RPMI7951 (cell line): ENCODE measurements around the gene NACA2. TPM values are rescaled to one million over a fixed set of nuclear protein-coding genes. Genes with fewer than 3 reads are reported as not detected.
"Not testable (repeated sequence)": the region's sequence is repeated elsewhere in the genome, so short reads cannot be mapped to it uniquely, and the experiment has no call there.

Experiments
- DNase-seq: peaks from one replicate; pipeline ENCODE4 v3.0.0-alpha.2; 2012; ENCODE audit warnings: low read depth
- total RNA-seq: library from RNA; depleted of rRNA; stranded (reverse); fragments of >200 nt; shearing (Covaris generic); gene quantifications from 2 replicates; pipeline ENCODE4 v1.2.3, GENCODE V29; 2014

NACA2 gene
- total RNA-seq, 1 experiment from 2014 or later = not detected

- no peak for DNase-seq
Observed at GRCh38 chr17:61599608-61600007, 8.6 kb upstream of the NACA2 start.

- DNase-seq = no peak
Observed at GRCh38 chr17:61598014-61598413, 7.0 kb upstream of the NACA2 start.

GRCh38 chr17:61597607-61598006 lies 6.6 kb upstream of the NACA2 start:
- DNase-seq = no peak

- no peak for DNase-seq
Observed at GRCh38 chr17:61595418-61596186, 4.6 kb upstream of the NACA2 start.

- peak; percentile 47 for DNase-seq
Observed at GRCh38 chr17:61594294-61594825, 3.3 kb upstream of the NACA2 start.

GRCh38 chr17:61593426-61593825 lies 2.4 kb upstream of the NACA2 start:
- peak; percentile 8 for DNase-seq

GRCh38 chr17:61591930-61592329 lies 911 bp upstream of the NACA2 start:
- no peak for DNase-seq

- DNase-seq = no peak
Observed at GRCh38 chr17:61589990-61590389, 1.0 kb downstream of the NACA2 start.

- DNase-seq = no peak
Observed at GRCh38 chr17:61587807-61588660, 3.0 kb downstream of the NACA2 start.

GRCh38 chr17:61587242-61587641 lies 3.8 kb downstream of the NACA2 start:
- no peak for DNase-seq

- DNase-seq = not testable (repeated sequence)
Observed at GRCh38 chr17:61586622-61587021, 4.4 kb downstream of the NACA2 start.

GRCh38 chr17:61586031-61586566 lies 4.9 kb downstream of the NACA2 start:
- no peak for DNase-seq

GRCh38 chr17:61584866-61585265 lies 6.2 kb downstream of the NACA2 start:
- DNase-seq = no peak

GRCh38 chr17:61584266-61584665 lies 6.8 kb downstream of the NACA2 start:
- DNase-seq = no peak

GRCh38 chr17:61583660-61584264 lies 7.3 kb downstream of the NACA2 start:
- no peak for DNase-seq

GRCh38 chr17:61583242-61583641 lies 7.8 kb downstream of the NACA2 start:
- DNase-seq = peak; percentile 67

GRCh38 chr17:61582593-61582992 lies 8.4 kb downstream of the NACA2 start:
- DNase-seq = no peak

- no peak for DNase-seq
Observed at GRCh38 chr17:61581611-61582349, 9.2 kb downstream of the NACA2 start.

GRCh38 chr17:61580502-61580901 lies 10.5 kb downstream of the NACA2 start:
- DNase-seq = no peak

GRCh38 chr17:61579961-61580360 lies 11.1 kb downstream of the NACA2 start:
- DNase-seq = peak; percentile 35

- no peak for DNase-seq
Observed at GRCh38 chr17:61579347-61579746, 11.7 kb downstream of the NACA2 start.
